GM19023 (cell line): ENCODE measurements around the gene LDLRAD3.
A peak's percentile ranks its signal among the peaks of the same experiment; 100 is the strongest.

ENCODE experiments used
- ATAC-seq: cut with Tn5 transposase; IDR thresholded peaks from one replicate; pipeline ENCODE4 v1.9.1; 2021; ENCODE audit warnings: mild to moderate bottlenecking, moderate library complexity; ENCODE audit not compliant: unreplicated experiment

Gene LDLRAD3

GRCh38 chr11:36254713-36255112, 310.9 kb downstream of the LDLRAD3 start:
- ATAC-seq = no peak

- ATAC-seq = no peak
These were observed 313.5 kb downstream of the LDLRAD3 start for GRCh38 chr11:36257351-36257750.

- no peak for ATAC-seq
These were observed 315.0 kb downstream of the LDLRAD3 start for GRCh38 chr11:36258730-36259360.

- ATAC-seq = no peak
These were observed 317.2 kb downstream of the LDLRAD3 start for GRCh38 chr11:36261094-36261493.

GRCh38 chr11:36264011-36264972, 320.4 kb downstream of the LDLRAD3 start:
- ATAC-seq = no peak

- ATAC-seq = no peak
These were observed 321.1 kb downstream of the LDLRAD3 start for GRCh38 chr11:36264973-36265344.

GRCh38 chr11:36265793-36266628, 322.1 kb downstream of the LDLRAD3 start:
- ATAC-seq = peak; percentile 69

GRCh38 chr11:36266767-36267166, 322.9 kb downstream of the LDLRAD3 start:
- no peak for ATAC-seq

GRCh38 chr11:36268337-36268985, 324.6 kb downstream of the LDLRAD3 start:
- ATAC-seq = no peak

GRCh38 chr11:36270701-36271100, 326.8 kb downstream of the LDLRAD3 start:
- no peak for ATAC-seq

GRCh38 chr11:36271794-36272407, 328.0 kb downstream of the LDLRAD3 start:
- ATAC-seq = no peak

- no peak for ATAC-seq
These were observed 329.2 kb downstream of the LDLRAD3 start for GRCh38 chr11:36273110-36273509.

- ATAC-seq = no peak
These were observed 330.6 kb downstream of the LDLRAD3 start for GRCh38 chr11:36274414-36274813.

GRCh38 chr11:36278531-36279282, 334.8 kb downstream of the LDLRAD3 start:
- ATAC-seq = no peak

GRCh38 chr11:36280531-36280930, 336.7 kb downstream of the LDLRAD3 start:
- ATAC-seq = no peak
